AG20443 (cell line): ENCODE measurements around the gene ANTXR1.

Source experiments
- DNase-seq: peaks from one replicate; pipeline ENCODE4 v3.0.0; 2012; ENCODE audit warnings: low spot score, mixed read lengths

The ANTXR1 gene

GRCh38 chr2:69070969-69071368 is 58.0 kb downstream of the ANTXR1 start:
- DNase-seq: no peak

- no peak for DNase-seq
These were observed 61.1 kb downstream of the ANTXR1 start for GRCh38 chr2:69073928-69074570.

GRCh38 chr2:69074918-69075317 is 61.9 kb downstream of the ANTXR1 start:
- no peak for DNase-seq

GRCh38 chr2:69075486-69075885 is 62.5 kb downstream of the ANTXR1 start:
- DNase-seq: no peak

GRCh38 chr2:69076601-69077000 is 63.6 kb downstream of the ANTXR1 start:
- no peak for DNase-seq

- DNase-seq: no peak
These were observed 64.4 kb downstream of the ANTXR1 start for GRCh38 chr2:69077252-69077950.

GRCh38 chr2:69080071-69080470 is 67.1 kb downstream of the ANTXR1 start:
- no peak for DNase-seq

GRCh38 chr2:69081001-69081580 is 68.1 kb downstream of the ANTXR1 start:
- DNase-seq: no peak

- DNase-seq: no peak
These were observed 68.8 kb downstream of the ANTXR1 start for GRCh38 chr2:69081757-69082156.

GRCh38 chr2:69082430-69082997 is 69.5 kb downstream of the ANTXR1 start:
- peak; percentile 61 for DNase-seq

GRCh38 chr2:69083235-69083748 is 70.3 kb downstream of the ANTXR1 start:
- peak; percentile 53 for DNase-seq

GRCh38 chr2:69084492-69084891 is 71.5 kb downstream of the ANTXR1 start:
- DNase-seq: no peak

- no peak for DNase-seq
These were observed 73.5 kb downstream of the ANTXR1 start for GRCh38 chr2:69086466-69086865.

- peak; percentile 23 for DNase-seq
These were observed 74.4 kb downstream of the ANTXR1 start for GRCh38 chr2:69087211-69087911.

GRCh38 chr2:69087912-69088240 is 74.9 kb downstream of the ANTXR1 start:
- DNase-seq: peak; percentile 47

- DNase-seq: peak; percentile 40
These were observed 75.5 kb downstream of the ANTXR1 start for GRCh38 chr2:69088466-69088865.

GRCh38 chr2:69089266-69089665 is 76.3 kb downstream of the ANTXR1 start:
- DNase-seq: peak; percentile 36

GRCh38 chr2:69089998-69090397 is 77.0 kb downstream of the ANTXR1 start:
- DNase-seq: no peak

- DNase-seq: no peak
These were observed 77.8 kb downstream of the ANTXR1 start for GRCh38 chr2:69090820-69091219.

GRCh38 chr2:69092857-69093256 is 79.9 kb downstream of the ANTXR1 start:
- DNase-seq: peak; percentile 17

- DNase-seq: peak; percentile 78
These were observed 82.3 kb downstream of the ANTXR1 start for GRCh38 chr2:69095305-69095704.

- no peak for DNase-seq
These were observed 83.5 kb downstream of the ANTXR1 start for GRCh38 chr2:69096326-69097095.
